Right atrium auricular region (tissue), 2 donors: ENCODE data around the gene GPD1. TPM values are rescaled to one million over a fixed set of nuclear protein-coding genes. Genes with fewer than 3 reads are reported as not detected.

Source experiments
- DNase-seq: peaks from one replicate; pipeline ENCODE4 v3.0.0-alpha.2; 2019; ENCODE audit warnings: low spot score
- H3K27ac ChIP-seq, 2 donors: fragments of 200-600 bp; sonication (generic); 1 replicate in 1 of 2; 2 replicates in 1 of 2; pipeline ENCODE4 v1.5.1; 2016 to 2019
- H3K27me3 ChIP-seq, 2 donors: fragments of 200-600 bp; sonication (generic); one replicate each; pipeline versions ENCODE4 v1.5.1 to v1.6.0; 2017 to 2019
- H3K36me3 ChIP-seq: fragments of 200-600 bp; sonication (generic); one replicate; pipeline ENCODE4 v1.5.1; 2016
- H3K4me1 ChIP-seq, 2 donors: fragments of 200-600 bp; sonication (generic); one replicate each; pipeline versions ENCODE4 v1.5.1 to v1.6.0; 2017 to 2019
- H3K4me3 ChIP-seq, 2 donors: fragments of 200-600 bp; sonication (generic); 1 replicate in 1 of 2; 2 replicates in 1 of 2; pipeline ENCODE4 v1.5.1; 2017 to 2019; ENCODE audit warnings: mild to moderate bottlenecking in 1 of 2, moderate library complexity in 1 of 2
- H3K9me3 ChIP-seq, 2 donors: fragments of 200-600 bp; sonication (generic); one replicate each; pipeline ENCODE4 v1.5.1; 2019
- total RNA-seq, 2 donors: library from RNA; depleted of rRNA; stranded (reverse); fragments of >200 nt; gene quantifications; one replicate each; pipeline ENCODE4 v1.1.0, GENCODE V29; 2016
- TF ChIP-seq, protein P1 (sequence below), 2 donors: fragments of 200-600 bp; sonication (generic); IDR thresholded peaks; one replicate each; pipeline ENCODE4 v1.5.1; 2019; ENCODE audit warnings: antibody characterized with exemption in 2 of 2

The GPD1 gene
- total RNA-seq, 2 donors from 2014 or later: 8.8 to 38.7 TPM

GRCh38 chr12:50075808-50076170 is 28.0 kb upstream of the GPD1 start:
- TF ChIP-seq, protein P1, sequence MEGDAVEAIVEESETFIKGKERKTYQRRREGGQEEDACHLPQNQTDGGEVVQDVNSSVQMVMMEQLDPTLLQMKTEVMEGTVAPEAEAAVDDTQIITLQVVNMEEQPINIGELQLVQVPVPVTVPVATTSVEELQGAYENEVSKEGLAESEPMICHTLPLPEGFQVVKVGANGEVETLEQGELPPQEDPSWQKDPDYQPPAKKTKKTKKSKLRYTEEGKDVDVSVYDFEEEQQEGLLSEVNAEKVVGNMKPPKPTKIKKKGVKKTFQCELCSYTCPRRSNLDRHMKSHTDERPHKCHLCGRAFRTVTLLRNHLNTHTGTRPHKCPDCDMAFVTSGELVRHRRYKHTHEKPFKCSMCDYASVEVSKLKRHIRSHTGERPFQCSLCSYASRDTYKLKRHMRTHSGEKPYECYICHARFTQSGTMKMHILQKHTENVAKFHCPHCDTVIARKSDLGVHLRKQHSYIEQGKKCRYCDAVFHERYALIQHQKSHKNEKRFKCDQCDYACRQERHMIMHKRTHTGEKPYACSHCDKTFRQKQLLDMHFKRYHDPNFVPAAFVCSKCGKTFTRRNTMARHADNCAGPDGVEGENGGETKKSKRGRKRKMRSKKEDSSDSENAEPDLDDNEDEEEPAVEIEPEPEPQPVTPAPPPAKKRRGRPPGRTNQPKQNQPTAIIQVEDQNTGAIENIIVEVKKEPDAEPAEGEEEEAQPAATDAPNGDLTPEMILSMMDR (IDR thresholded peaks at IDR 0.05): no peak
- H3K4me1 ChIP-seq: peaks cover 0 to 7% of the 10 kb centered on the region in 2 donors
- H3K9me3 ChIP-seq: no peaks in the 10 kb centered on the region
- no peaks in the 10 kb centered on the region for H3K27me3 ChIP-seq
- H3K27ac ChIP-seq: no peak overlapping the region
- no peak for DNase-seq
- no peak overlapping the region for H3K4me3 ChIP-seq
- no peaks in the 10 kb centered on the region for H3K36me3 ChIP-seq

- H3K27ac ChIP-seq: no peak overlapping the region
- H3K4me1 ChIP-seq: peaks cover 0 to 4% of the 10 kb centered on the region in 2 donors
- TF ChIP-seq, protein P1 (IDR thresholded peaks at IDR 0.05): no peak
- no peak overlapping the region for H3K4me3 ChIP-seq
- H3K36me3 ChIP-seq: no peaks in the 10 kb centered on the region
- DNase-seq: no peak
- H3K9me3 ChIP-seq: no peaks in the 10 kb centered on the region
- no peaks in the 10 kb centered on the region for H3K27me3 ChIP-seq
Measured at GRCh38 chr12:50077099-50077498, 26.7 kb upstream of the GPD1 start.

DNA sequence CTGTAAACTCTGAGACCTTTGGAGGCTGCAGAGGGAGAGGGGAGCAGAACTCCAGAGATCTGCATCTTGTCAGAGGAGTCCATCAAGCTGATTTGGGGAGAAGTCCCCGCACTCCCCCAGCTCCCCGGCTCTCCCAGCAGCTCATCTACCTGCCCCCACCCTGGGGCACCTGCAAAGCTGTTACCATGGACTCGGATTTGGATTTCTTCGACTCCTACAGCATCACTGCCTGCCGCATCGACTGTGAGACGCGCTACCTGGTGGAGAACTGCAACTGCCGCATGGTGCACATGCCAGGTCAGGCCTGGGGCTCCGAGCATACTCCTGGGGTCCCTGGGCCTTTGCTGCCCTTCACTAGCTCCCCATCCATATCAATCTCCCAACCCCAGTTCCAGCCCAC is 25.5 kb upstream of the GPD1 start:
- Histone ChIP-seq H3K4me1 (peaks cover 0 to 4% of the 10 kb centered on the region in 2 donors), H3K4me3 (no peak overlapping the region), H3K9me3 (no peaks in the 10 kb centered on the region), H3K27me3 (no peaks in the 10 kb centered on the region), H3K27ac (no peak overlapping the region), H3K36me3 (no peaks in the 10 kb centered on the region)
- TF ChIP-seq, protein P1 (IDR thresholded peaks at IDR 0.05): no peak
- no peak for DNase-seq

GRCh38 chr12:50079771-50080170 is 24.0 kb upstream of the GPD1 start:
- Histone ChIP-seq H3K9me3 (no peaks in the 10 kb centered on the region), H3K27ac (no peak overlapping the region), H3K36me3 (no peaks in the 10 kb centered on the region), H3K4me3 (no peak overlapping the region), H3K27me3 (no peaks in the 10 kb centered on the region), H3K4me1 (peaks cover 0 to 11% of the 10 kb centered on the region in 2 donors)
- no peak for DNase-seq
- TF ChIP-seq, protein P1 (IDR thresholded peaks at IDR 0.05): no peak

DNA sequence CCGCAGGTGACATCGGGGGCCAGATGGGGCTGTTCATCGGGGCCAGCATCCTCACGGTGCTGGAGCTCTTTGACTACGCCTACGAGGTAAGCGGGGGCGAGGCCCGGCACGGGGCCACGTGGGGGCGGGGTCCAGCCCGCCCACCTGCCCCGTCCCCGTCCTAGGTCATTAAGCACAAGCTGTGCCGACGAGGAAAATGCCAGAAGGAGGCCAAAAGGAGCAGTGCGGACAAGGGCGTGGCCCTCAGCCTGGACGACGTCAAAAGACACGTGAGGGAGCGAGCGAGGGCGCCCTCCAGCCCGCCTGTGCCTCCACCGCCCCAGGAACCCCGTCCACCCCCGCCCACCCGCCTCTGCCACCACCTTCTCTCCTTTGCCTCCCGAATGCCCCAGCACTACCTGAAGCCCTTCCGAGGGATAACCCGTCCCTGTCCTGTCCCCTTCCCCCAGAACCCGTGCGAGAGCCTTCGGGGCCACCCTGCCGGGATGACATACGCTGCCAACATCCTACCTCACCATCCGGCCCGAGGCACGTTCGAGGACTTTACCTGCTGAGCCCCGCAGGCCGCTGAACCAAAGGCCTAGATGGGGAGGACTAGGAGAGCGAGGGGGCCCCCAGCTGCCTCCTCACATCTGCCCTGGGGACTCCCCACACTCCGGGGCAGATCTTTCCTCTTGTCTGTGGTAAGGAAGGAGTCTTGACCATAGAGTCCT is 22.6 kb upstream of the GPD1 start:
- H3K27me3 ChIP-seq: no peaks in the 10 kb centered on the region
- peaks cover under 1% of the 10 kb centered on the region for H3K36me3 ChIP-seq
- H3K27ac ChIP-seq: no peak overlapping the region
- H3K4me1 ChIP-seq: peaks cover 0 to 15% of the 10 kb centered on the region in 2 donors
- peak overlapping the region in 1 of 2 donors; percentile 1 for H3K4me3 ChIP-seq
- no peaks in the 10 kb centered on the region for H3K9me3 ChIP-seq
- TF ChIP-seq, protein P1 (IDR thresholded peaks at IDR 0.05): no peak
- DNase-seq: no peak

GRCh38 chr12:50082644-50083043 is 21.2 kb upstream of the GPD1 start:
- H3K4me3 ChIP-seq: no peak overlapping the region
- H3K27me3 ChIP-seq: no peaks in the 10 kb centered on the region
- H3K9me3 ChIP-seq: no peaks in the 10 kb centered on the region
- peaks cover 14% of the 10 kb centered on the region for H3K36me3 ChIP-seq
- TF ChIP-seq, protein P1 (IDR thresholded peaks at IDR 0.05): no peak
- H3K27ac ChIP-seq: no peak overlapping the region
- peaks cover 0 to 26% of the 10 kb centered on the region in 2 donors for H3K4me1 ChIP-seq
- DNase-seq: no peak
